HAP-1 (cell line): ENCODE data around the gene KIF26B.
A peak's percentile ranks its signal among the peaks of the same experiment; 100 is the strongest.

Experiments used
- DNase-seq, 2 experiments: peaks; one replicate each; pipeline ENCODE4 v3.0.0-alpha.2; 2016 to 2020; ENCODE audit warnings: low spot score in 2 of 2
- H3K27me3 ChIP-seq: fragments of 250-450 bp; sonication (Bioruptor Pico); 2 replicates; pipeline ENCODE4 v1.5.1; 2020; ENCODE audit warnings: low read depth, mild to moderate bottlenecking, moderate library complexity
- H3K36me3 ChIP-seq: fragments of 250-450 bp; sonication (Bioruptor Pico); replicated peaks from 2 replicates; pipeline ENCODE4 v1.5.1; 2020; ENCODE audit warnings: mild to moderate bottlenecking
- H3K4me1 ChIP-seq: fragments of 250-450 bp; sonication (Bioruptor Pico); 2 replicates; pipeline ENCODE4 v1.5.1; 2020; ENCODE audit warnings: mild to moderate bottlenecking
- H3K4me3 ChIP-seq: fragments of 250-450 bp; sonication (Bioruptor Pico); 2 replicates; pipeline ENCODE4 v1.5.1; 2020; ENCODE audit warnings: mild to moderate bottlenecking, moderate library complexity
- H3K9me3 ChIP-seq: fragments of 250-450 bp; sonication (Bioruptor Pico); 2 replicates; pipeline ENCODE4 v1.5.1; 2020; ENCODE audit warnings: mild to moderate bottlenecking, moderate library complexity
- in situ Hi-C: fragments of 300-500 bp; cut with MboI; formaldehyde crosslinking; loops from 3 replicates; pipeline ENCODE4 v1.14.3; 2020; ENCODE audit warnings: low sequenced_read_pairs, inconsistent platforms, mixed read lengths

The KIF26B gene

DNA sequence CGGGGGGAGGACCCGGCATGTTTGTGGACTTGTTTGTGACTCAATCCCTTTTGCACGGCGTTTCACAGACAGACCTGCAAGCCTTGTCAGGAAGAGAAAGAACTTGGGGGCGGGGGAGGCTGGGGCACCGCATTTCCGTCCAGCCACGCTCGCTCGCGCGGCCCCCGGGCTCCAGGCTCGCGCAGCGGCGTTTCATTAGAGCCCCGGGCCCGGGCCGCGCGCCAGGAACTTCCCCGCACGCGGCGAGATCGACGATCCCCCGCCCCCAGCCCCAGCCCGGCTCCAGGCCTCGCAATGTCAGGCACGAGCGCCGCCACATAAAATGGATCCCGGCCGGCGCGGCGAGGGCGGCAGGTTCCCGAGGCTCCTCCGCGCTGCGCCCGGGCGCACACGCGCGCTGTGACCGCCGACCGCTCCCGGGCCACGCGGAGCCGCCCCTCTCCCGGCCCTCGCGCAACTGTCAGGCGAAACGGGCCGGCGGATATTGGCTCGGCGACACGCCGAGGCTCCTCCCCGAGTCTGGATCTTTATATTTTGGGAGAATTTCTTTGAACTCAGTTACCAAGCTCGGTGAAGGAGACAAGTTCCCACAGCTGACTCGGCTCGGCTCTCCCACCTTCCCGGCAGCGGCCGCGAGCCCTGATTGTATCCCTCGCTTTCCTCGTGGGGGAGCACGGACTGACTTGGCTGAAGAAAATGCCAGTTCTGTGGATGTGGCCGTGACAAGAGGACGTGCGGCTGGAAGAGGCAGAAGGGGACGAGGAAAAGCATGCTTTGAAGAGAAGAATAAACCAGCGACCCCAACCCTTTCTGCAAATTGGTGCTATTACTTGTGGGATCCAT, at the start of gene KIF26B:
TSS of gene KIF26B (plus strand) at position 557 of the 843 bp plus-strand sequence. CDS start 440 bp downstream, outside the sequence.
- no peaks in the 10 kb centered on the region for H3K9me3 ChIP-seq
- H3K27me3 ChIP-seq: peaks cover 36% of the 10 kb centered on the region
- peak in 1 of 2 experiments; percentile 54 for DNase-seq
- peaks cover 7% of the 10 kb centered on the region for H3K4me1 ChIP-seq
- H3K4me3 ChIP-seq: peak within 1 kb of the TSS; percentile 36
- no peaks in the 10 kb centered on the region for H3K36me3 ChIP-seq
- in situ Hi-C loops: loop anchor here (5.0 to 25.0 kb wide), 2 partner anchors 848 to 1333 kb away; no protein-coding TSS in a partner anchor

DNA sequence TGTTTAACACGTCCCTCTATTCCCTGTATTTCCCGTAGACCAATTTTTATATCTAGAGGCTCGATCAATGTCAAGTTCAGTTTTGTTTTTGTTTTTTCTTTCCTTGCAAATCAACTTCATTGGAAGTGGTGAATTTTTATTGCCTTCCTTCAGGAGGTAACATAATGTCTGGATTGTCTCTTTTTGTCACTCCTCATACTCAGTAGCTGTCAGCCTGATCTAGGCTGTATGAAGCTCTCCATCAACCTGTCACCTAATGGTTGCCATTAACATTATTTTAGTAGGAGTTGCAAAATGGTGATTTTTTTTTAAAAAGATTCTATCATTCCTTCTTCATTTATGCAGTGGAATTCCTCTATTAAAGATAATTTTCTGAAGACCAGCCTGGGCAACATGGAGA, 49.7 kb upstream of the KIF26B start:
- in situ Hi-C loops: no loop called here
- Histone ChIP-seq H3K9me3 (no peaks in the 10 kb centered on the region), H3K36me3 (no peaks in the 10 kb centered on the region), H3K4me3 (no peak overlapping the region), H3K4me1 (no peaks in the 10 kb centered on the region), H3K27me3 (no peaks in the 10 kb centered on the region)
- no peak for DNase-seq

- Histone ChIP-seq H3K27me3 (no peaks in the 10 kb centered on the region), H3K9me3 (no peaks in the 10 kb centered on the region), H3K4me3 (no peak overlapping the region), H3K36me3 (no peaks in the 10 kb centered on the region), H3K4me1 (no peaks in the 10 kb centered on the region)
- no peak for DNase-seq
- in situ Hi-C loops: no loop called here
Observed at GRCh38 chr1:245105815-245106410, 48.9 kb upstream of the KIF26B start.

DNA sequence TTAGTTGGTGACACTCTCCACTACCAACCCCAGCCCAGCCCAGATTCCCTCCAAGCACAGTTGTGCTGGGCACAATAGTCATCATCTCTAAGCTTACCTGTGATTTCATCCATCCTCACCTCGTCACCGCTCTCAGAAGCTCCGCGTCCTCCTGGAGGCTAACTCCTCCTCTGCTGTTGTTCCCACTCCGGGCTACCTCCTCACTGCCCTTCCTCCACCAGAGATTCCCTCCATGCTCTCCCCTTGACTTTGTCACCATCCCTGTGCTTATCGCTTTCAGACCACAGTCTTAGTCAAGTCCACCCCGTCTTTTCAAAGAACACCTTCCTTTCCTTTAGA, 47.0 kb upstream of the KIF26B start:
- no peaks in the 10 kb centered on the region for H3K9me3 ChIP-seq
- DNase-seq: no peak
- in situ Hi-C loops: no loop called here
- no peak overlapping the region for H3K4me3 ChIP-seq
- no peaks in the 10 kb centered on the region for H3K4me1 ChIP-seq
- no peaks in the 10 kb centered on the region for H3K27me3 ChIP-seq
- no peaks in the 10 kb centered on the region for H3K36me3 ChIP-seq

- no peak overlapping the region for H3K4me3 ChIP-seq
- in situ Hi-C loops: no loop called here
- H3K4me1 ChIP-seq: no peaks in the 10 kb centered on the region
- no peak for DNase-seq
- no peaks in the 10 kb centered on the region for H3K9me3 ChIP-seq
- no peaks in the 10 kb centered on the region for H3K27me3 ChIP-seq
- no peaks in the 10 kb centered on the region for H3K36me3 ChIP-seq
Observed at GRCh38 chr1:245108246-245108645, 46.5 kb upstream of the KIF26B start.

GRCh38 chr1:245108909-245109308, 45.9 kb upstream of the KIF26B start:
- no peak for DNase-seq
- in situ Hi-C loops: no loop called here
- H3K4me1 ChIP-seq: no peaks in the 10 kb centered on the region

DNA sequence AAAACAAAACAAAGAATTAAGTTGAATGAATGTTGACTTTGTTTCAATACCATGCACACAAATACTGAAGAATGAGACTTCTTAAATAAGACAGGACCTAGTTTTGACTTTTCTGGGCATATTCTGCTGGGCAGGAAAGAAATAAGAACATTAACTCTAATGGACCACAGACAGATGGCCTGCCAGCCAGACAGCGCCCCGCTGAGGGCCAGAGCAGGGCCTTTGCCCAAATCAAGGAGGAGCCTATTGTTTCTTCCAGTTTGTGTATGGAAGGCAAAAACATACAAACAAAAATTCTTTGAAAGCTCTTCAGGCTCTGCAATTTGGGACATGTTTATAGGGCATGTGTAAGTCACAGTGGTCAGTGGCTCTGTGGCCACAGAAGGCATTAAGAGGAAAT, 44.4 kb upstream of the KIF26B start:
- no peaks in the 10 kb centered on the region for H3K9me3 ChIP-seq
- H3K27me3 ChIP-seq: no peaks in the 10 kb centered on the region
- DNase-seq: no peak
- no peak overlapping the region for H3K4me3 ChIP-seq
- H3K4me1 ChIP-seq: no peaks in the 10 kb centered on the region
- H3K36me3 ChIP-seq: no peaks in the 10 kb centered on the region
- in situ Hi-C loops: no loop called here

More at GRCh38 chr1:245108909-245109308, 45.9 kb upstream of the KIF26B start:
- no peaks in the 10 kb centered on the region for H3K9me3 ChIP-seq
- no peaks in the 10 kb centered on the region for H3K36me3 ChIP-seq
- H3K4me3 ChIP-seq: no peak overlapping the region
- H3K27me3 ChIP-seq: no peaks in the 10 kb centered on the region

DNA sequence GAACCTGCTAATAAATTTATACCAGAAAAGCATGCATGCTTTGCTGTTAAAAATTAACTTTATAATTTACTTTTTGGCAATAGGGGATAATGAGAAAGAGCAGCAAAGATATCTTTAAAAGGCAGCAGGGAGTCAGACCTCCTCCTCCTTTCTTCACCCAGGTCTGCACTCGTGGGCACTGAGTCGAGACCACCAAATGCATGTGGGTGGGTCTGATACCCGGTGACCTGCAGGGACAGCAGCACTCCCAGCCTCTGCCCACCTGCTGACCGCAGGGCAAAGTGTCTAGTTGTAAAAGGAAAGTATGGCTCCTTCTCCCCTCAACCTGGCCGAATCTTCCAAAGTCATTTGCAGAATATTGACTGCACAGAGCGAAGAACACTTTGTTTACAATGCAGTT, 43.7 kb upstream of the KIF26B start:
- H3K27me3 ChIP-seq: no peaks in the 10 kb centered on the region
- H3K9me3 ChIP-seq: no peaks in the 10 kb centered on the region
- H3K4me3 ChIP-seq: no peak overlapping the region
- H3K36me3 ChIP-seq: no peaks in the 10 kb centered on the region
- no peak for DNase-seq
- no peaks in the 10 kb centered on the region for H3K4me1 ChIP-seq
- in situ Hi-C loops: no loop called here

DNA sequence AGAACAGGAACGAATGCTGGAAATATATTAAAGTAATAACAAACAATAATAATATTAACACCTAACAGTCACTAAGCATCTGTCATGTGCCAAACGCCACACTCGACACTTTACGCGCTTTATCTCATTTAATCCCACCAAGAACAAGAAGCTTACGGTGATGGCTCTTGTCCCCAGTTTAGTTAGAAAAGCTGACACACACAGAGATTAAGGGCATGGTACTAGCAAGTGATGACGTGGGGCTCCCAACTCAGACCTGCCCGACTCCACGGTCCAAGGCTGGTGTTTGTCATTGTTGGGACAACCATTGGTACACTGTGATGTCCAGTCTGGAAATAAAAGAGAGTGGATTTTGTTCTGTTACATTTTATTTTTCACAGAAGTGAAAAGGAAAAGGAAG, 41.1 kb upstream of the KIF26B start:
- DNase-seq: no peak
- Histone ChIP-seq H3K36me3 (no peaks in the 10 kb centered on the region), H3K27me3 (no peaks in the 10 kb centered on the region), H3K4me1 (no peaks in the 10 kb centered on the region), H3K4me3 (no peak overlapping the region), H3K9me3 (no peaks in the 10 kb centered on the region)
- in situ Hi-C loops: no loop called here

- Histone ChIP-seq H3K4me1 (no peaks in the 10 kb centered on the region), H3K4me3 (no peak overlapping the region), H3K27me3 (no peaks in the 10 kb centered on the region), H3K36me3 (no peaks in the 10 kb centered on the region), H3K9me3 (no peaks in the 10 kb centered on the region)
- no peak for DNase-seq
- in situ Hi-C loops: no loop called here
Observed at GRCh38 chr1:245116131-245116530, 38.7 kb upstream of the KIF26B start.

DNA sequence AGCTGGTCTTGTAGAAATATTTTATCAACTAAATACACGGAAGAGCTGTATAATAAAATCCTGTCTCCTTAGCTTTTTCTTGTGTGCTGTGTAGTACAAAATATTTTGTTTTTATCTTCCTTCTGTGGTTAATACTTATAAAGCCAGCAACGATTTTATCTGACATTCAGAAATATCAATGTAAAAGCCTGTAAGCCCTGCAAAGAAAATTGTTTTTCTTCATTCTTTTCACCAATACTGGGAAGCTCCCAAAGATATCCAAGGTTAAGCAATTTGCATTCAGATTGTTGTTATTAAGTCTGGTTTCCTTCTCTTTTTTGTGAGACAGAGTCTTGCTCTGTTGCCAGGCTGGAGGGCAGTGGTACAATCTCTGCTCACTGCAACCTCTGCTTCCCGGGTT, 38.0 kb upstream of the KIF26B start:
- H3K36me3 ChIP-seq: no peaks in the 10 kb centered on the region
- no peak for DNase-seq
- no peaks in the 10 kb centered on the region for H3K9me3 ChIP-seq
- no peaks in the 10 kb centered on the region for H3K27me3 ChIP-seq
- no peak overlapping the region for H3K4me3 ChIP-seq
- in situ Hi-C loops: no loop called here
- no peaks in the 10 kb centered on the region for H3K4me1 ChIP-seq

DNA sequence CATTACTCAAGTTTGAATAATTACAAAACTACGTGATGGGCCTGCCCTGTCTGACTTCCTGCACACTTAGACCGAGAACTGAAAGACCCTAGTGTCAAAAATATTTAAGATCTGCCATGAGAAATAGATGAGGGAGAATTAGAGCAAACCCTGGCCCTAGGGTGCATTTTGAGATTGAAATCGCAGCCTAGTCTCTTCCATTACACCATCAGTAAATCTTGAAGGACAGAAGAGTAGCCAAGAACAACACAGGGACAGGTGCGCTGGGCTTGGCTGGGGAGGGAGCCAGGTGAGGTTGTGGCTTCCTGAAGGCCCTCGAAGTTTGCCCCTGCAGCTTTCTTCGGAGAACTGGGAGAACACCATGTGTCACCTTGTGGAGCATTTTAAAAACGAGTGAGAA, 36.7 kb upstream of the KIF26B start:
- Histone ChIP-seq H3K36me3 (no peaks in the 10 kb centered on the region), H3K27me3 (no peaks in the 10 kb centered on the region), H3K4me1 (no peaks in the 10 kb centered on the region), H3K4me3 (no peak overlapping the region), H3K9me3 (no peaks in the 10 kb centered on the region)
- in situ Hi-C loops: no loop called here
- DNase-seq: no peak

GRCh38 chr1:245118806-245119205, 36.0 kb upstream of the KIF26B start:
- H3K9me3 ChIP-seq: no peaks in the 10 kb centered on the region
- no peak for DNase-seq
- H3K27me3 ChIP-seq: no peaks in the 10 kb centered on the region
- no peaks in the 10 kb centered on the region for H3K36me3 ChIP-seq
- H3K4me1 ChIP-seq: no peaks in the 10 kb centered on the region
- in situ Hi-C loops: no loop called here
- H3K4me3 ChIP-seq: no peak overlapping the region

GRCh38 chr1:245121523-245121922, 33.3 kb upstream of the KIF26B start:
- H3K4me3 ChIP-seq: no peak overlapping the region
- DNase-seq: no peak
- in situ Hi-C loops: no loop called here
- H3K4me1 ChIP-seq: no peaks in the 10 kb centered on the region
- no peaks in the 10 kb centered on the region for H3K27me3 ChIP-seq
- no peaks in the 10 kb centered on the region for H3K9me3 ChIP-seq
- H3K36me3 ChIP-seq: no peaks in the 10 kb centered on the region
